SK-N-SH (cell line): Measurements from ENCODE around the gene GJD3. TPM values are rescaled to one million over a fixed set of nuclear protein-coding genes. Genes with fewer than 3 reads are reported as not detected.

Experiments
- CTCF ChIA-PET: fragments of 300-600, 350-600 bp; formaldehyde crosslinking; extraction: SDS; loops from one replicate; lab custom pipeline; 2021; lab: Yijun Ruan, JAX
- POLR2A ChIA-PET: fragments of 350-600 bp; sonication (Branson Sonifier 250); formaldehyde crosslinking; extraction: SDS; loops from one replicate; lab custom pipeline; 2020; ENCODE audit warnings: antibody characterized with exemption, inconsistent platforms; lab: Yijun Ruan, JAX
- DNase-seq: peaks from one replicate; pipeline ENCODE4 v3.0.0; 2012
- H2AFZ ChIP-seq: fragments of 200-600 bp; sonication (generic); 2 replicates; pipeline ENCODE4 v1.8.1; 2016; ENCODE audit warnings: antibody characterized with exemption, mild to moderate bottlenecking, low read depth
- H3F3A ChIP-seq: fragments of 200-600 bp; sonication (generic); replicated peaks from 2 replicates; pipeline ENCODE3; 2016; ENCODE audit warnings: antibody characterized with exemption, mild to moderate bottlenecking; ENCODE audit not compliant: insufficient read depth
- H3K27ac ChIP-seq, 2 experiments: fragments of 200-500 bp in 1 of 2; fragments of 200-600 bp in 1 of 2; sonication (Bioruptor generic) in 1 of 2; sonication (generic), shearing (Covaris generic) in 1 of 2; 2 replicates each; pipeline versions ENCODE4 v1.5.1 to v1.6.1; 2014 to 2016; ENCODE audit warnings: low read depth in 2 of 2, inconsistent platforms in 1 of 2, low read length in 1 of 2, mild to moderate bottlenecking in 1 of 2, mixed read lengths in 1 of 2
- H3K27me3 ChIP-seq: fragments of 200-600 bp; sonication (generic), shearing (Covaris generic); 2 replicates; pipeline ENCODE4 v1.6.1; 2016; ENCODE audit warnings: mixed run types; ENCODE audit not compliant: insufficient read depth
- H3K36me3 ChIP-seq, 2 experiments: fragments of 200-500 bp in 1 of 2; fragments of 200-600 bp in 1 of 2; sonication (Bioruptor generic) in 1 of 2; sonication (generic) in 1 of 2; replicated peaks in 1 of 2; 2 replicates each; pipeline versions ENCODE3 to v1.5.1; 2014 to 2016; ENCODE audit warnings: low read length in 1 of 2, mild to moderate bottlenecking in 1 of 2; ENCODE audit not compliant: insufficient read depth in 2 of 2, control insufficient read depth in 1 of 2
- H3K4me1 ChIP-seq, 2 experiments: fragments of 200-500 bp in 1 of 2; fragments of 200-600 bp in 1 of 2; sonication (Bioruptor generic) in 1 of 2; sonication (generic), shearing (Covaris generic) in 1 of 2; 2 replicates each; pipeline versions ENCODE4 v1.5.1 to v1.6.1; 2014 to 2016; ENCODE audit warnings: low read depth in 1 of 2, low read length in 1 of 2, mixed run types in 1 of 2; ENCODE audit not compliant: insufficient read depth in 2 of 2, control insufficient read depth in 1 of 2
- H3K4me2 ChIP-seq: fragments of 200-600 bp; sonication (generic), shearing (Covaris generic); 2 replicates; pipeline ENCODE4 v1.6.1; 2017; ENCODE audit warnings: mixed run types
- H3K4me3 ChIP-seq, 2 experiments: fragments of 200-500 bp in 1 of 2; fragments of 200-600 bp in 1 of 2; sonication (Bioruptor generic) in 1 of 2; sonication (generic), shearing (Covaris generic) in 1 of 2; 2 replicates each; pipeline versions ENCODE4 v1.5.1 to v1.8.1; 2014 to 2016; ENCODE audit warnings: low read depth in 2 of 2, inconsistent platforms in 1 of 2, low read length in 1 of 2, mild to moderate bottlenecking in 1 of 2, mixed read lengths in 1 of 2, moderate library complexity in 1 of 2
- H3K79me2 ChIP-seq: fragments of 200-600 bp; sonication (generic); 2 replicates; pipeline ENCODE4 v1.8.1; 2017; ENCODE audit warnings: mild to moderate bottlenecking; ENCODE audit not compliant: insufficient read depth
- H3K9ac ChIP-seq: fragments of 200-600 bp; sonication (generic); 2 replicates; pipeline ENCODE4 v1.6.1; 2017; ENCODE audit warnings: mixed run types
- H3K9me2 ChIP-seq: fragments of 200-600 bp; sonication (generic); 2 replicates; pipeline ENCODE4 v1.6.1; 2017; ENCODE audit warnings: mixed run types
- H3K9me3 ChIP-seq: fragments of 200-600 bp; sonication (generic); 2 replicates; pipeline ENCODE4 v1.6.1; 2017; ENCODE audit warnings: mixed run types, mild to moderate bottlenecking, moderate library complexity
- H4K20me1 ChIP-seq: fragments of 200-600 bp; sonication (generic); 2 replicates; pipeline ENCODE4 v1.6.1; 2017; ENCODE audit warnings: mild to moderate bottlenecking, mixed run types; ENCODE audit not compliant: insufficient read depth
- CHD2 ChIP-seq: fragments of 150-350 bp; IDR thresholded peaks from 2 replicates; pipeline ENCODE4 v1.6.1; 2018; ENCODE audit warnings: low read length; ENCODE audit not compliant: partially characterized antibody
- EP300 ChIP-seq, 2 experiments: IDR thresholded peaks; 2 replicates each; pipeline versions ENCODE4 v1.4.0 to v1.6.1; 2012; ENCODE audit warnings: borderline replicate concordance in 1 of 2, low read depth in 1 of 2, low read length in 1 of 2
- EZH2phosphoT487 ChIP-seq: fragments of 200-600 bp; sonication (generic); IDR thresholded peaks from 2 replicates; pipeline ENCODE4 v1.6.1; 2017; ENCODE audit warnings: low read depth, mixed run types, mild to moderate bottlenecking, antibody characterized with exemption, moderate library complexity, borderline replicate concordance
- FOSL2 ChIP-seq: IDR thresholded peaks from 2 replicates; pipeline ENCODE4 v1.4.0; 2012; ENCODE audit warnings: low read depth, mild to moderate bottlenecking, moderate library complexity, borderline replicate concordance
- GATA2 ChIP-seq: sonication (generic); formaldehyde crosslinking; IDR thresholded peaks from 2 replicates; pipeline ENCODE4 v1.5.0; 2020; ENCODE audit warnings: mild to moderate bottlenecking, missing genetic modification reagents
- JUND ChIP-seq: IDR thresholded peaks from 2 replicates; pipeline ENCODE4 v1.4.0; 2012
- MEF2A ChIP-seq: IDR thresholded peaks from 2 replicates; pipeline ENCODE4 v1.4.0; 2012; ENCODE audit warnings: low read depth, borderline replicate concordance
- NRF1 ChIP-seq: IDR thresholded peaks from 2 replicates; pipeline ENCODE4 v1.6.1; 2012; ENCODE audit warnings: low read depth, mild to moderate bottlenecking, low read length
- PBX3 ChIP-seq: IDR thresholded peaks from 2 replicates; pipeline ENCODE4; 2012
- RCOR1 ChIP-seq: fragments of 150-350 bp; IDR thresholded peaks from 2 replicates; pipeline ENCODE4 v1.6.1; 2017; ENCODE audit warnings: antibody characterized with exemption, low read length
- RFX5 ChIP-seq: IDR thresholded peaks from 2 replicates; pipeline ENCODE4 v1.6.1; 2012; ENCODE audit warnings: mild to moderate bottlenecking, improper control_type of control experiment, low read length
- RXRA ChIP-seq: IDR thresholded peaks from 2 replicates; pipeline ENCODE4 v1.4.0; 2012; ENCODE audit warnings: low read depth, mild to moderate bottlenecking, borderline replicate concordance
- SMC3 ChIP-seq: IDR thresholded peaks from 2 replicates; pipeline ENCODE4 v1.6.1; 2012; ENCODE audit warnings: low read depth, low read length, improper control_type of control experiment
- TEAD4 ChIP-seq: IDR thresholded peaks from 2 replicates; pipeline ENCODE4 v1.4.0; 2012; ENCODE audit warnings: mild to moderate bottlenecking, borderline replicate concordance; ENCODE audit not compliant: insufficient read depth
- USF1 ChIP-seq: IDR thresholded peaks from 2 replicates; pipeline ENCODE4 v1.4.0; 2012; ENCODE audit warnings: low read depth, borderline replicate concordance
- ZBTB33 ChIP-seq: IDR thresholded peaks from 2 replicates; pipeline ENCODE4 v1.4.0; 2012; ENCODE audit warnings: low read depth, borderline replicate concordance
- WGBS: methylation state at CpG from one replicate; pipeline ENCODE4 v1.1.6; 2017; ENCODE audit warnings: low lambda C conversion rate; 5-methylcytosine and 5-hydroxymethylcytosine counted together
- polyA plus RNA-seq, 3 experiments: library from polyadenylated mRNA; depleted of rRNA; stranded (reverse); fragments of >200 nt; gene quantifications; 2 replicates each; pipeline ENCODE4 v1.2.3, GENCODE V29; 2012

GJD3 gene
- polyA plus RNA-seq, 1 of the 3 experiments (the other 2 are of a cell fraction), result not detected

GRCh38 chr17:40358323-40359038, 6.1 kb downstream of the GJD3 start (continued):
- TF ChIP-seq PBX3, result no peak

GRCh38 chr17:40356990-40357881, 7.3 kb downstream of the GJD3 start:
- Histone ChIP-seq H3K36me3 (peaks cover 18 to 39% of the 10 kb centered on the region in 2 experiments), H4K20me1 (0 out of 2 replicates have a peak, but pooled peaks cover 6% of the 10 kb centered on the region), H3K4me3 (no peak overlapping the region), H3F3A (peaks cover 29% of the 10 kb centered on the region), H3K9ac (no peak overlapping the region), H3K9me3 (no peaks in the 10 kb centered on the region), H2AFZ (no peak overlapping the region), H3K27me3 (no peaks in the 10 kb centered on the region), H3K79me2 (no peaks in the 10 kb centered on the region; the same call in 1 of the 2 replicates), H3K9me2 (no peaks in the 10 kb centered on the region), H3K4me2 (no peak overlapping the region), H3K4me1 (peaks cover 6 to 42% of the 10 kb centered on the region in 2 experiments; a peak in 2 of 4 replicates), H3K27ac (peak overlapping the region; percentile 48 to 49; a peak in 3 of 4 replicates)
- WGBS, result 84% methylated on average over 13 of the region's 19 CpGs
- POLR2A ChIA-PET, result interaction anchor here (0.7 kb wide), 1 partner anchor 50 kb away, joined by 4 read pairs; no protein-coding TSS in a partner anchor
- no peak for DNase-seq
- TF ChIP-seq RXRA (no peak), USF1 (no peak), CHD2 (no peak), RCOR1 (no peak)
- CTCF ChIA-PET, result interaction anchor here (0.7 to 57.6 kb wide), 24 partner anchors 9 to 262 kb away, joined by 3 to 1706 read pairs (median 6); partner anchors contain the start of genes CCR7, CDC6, RARA and TOP2A

- Histone ChIP-seq H4K20me1 (peaks cover 10% of the 10 kb centered on the region; the same call in 1 of the 2 replicates), H3K27me3 (no peaks in the 10 kb centered on the region), H3K4me2 (no peak overlapping the region), H3K4me3 (no peak overlapping the region), H3F3A (peaks cover 29% of the 10 kb centered on the region), H3K36me3 (peaks cover 19 to 50% of the 10 kb centered on the region in 2 experiments), H2AFZ (no peak overlapping the region), H3K9me3 (no peaks in the 10 kb centered on the region), H3K9ac (no peak overlapping the region), H3K4me1 (peaks cover 6 to 51% of the 10 kb centered on the region in 2 experiments; a peak in 2 of 4 replicates), H3K79me2 (peaks cover 2% of the 10 kb centered on the region; the same call in 1 of the 2 replicates), H3K9me2 (no peaks in the 10 kb centered on the region), H3K27ac (peak overlapping the region in 1 of 2 experiments; percentile 79; a peak in 2 of 4 replicates)
- DNase-seq, result no peak
- ChIA-PET POLR2A (interaction anchor here (0.6 to 2.7 kb wide), 2 partner anchors 49 to 125 kb away, joined by 3 to 16 read pairs; no protein-coding TSS in a partner anchor), CTCF (interaction anchor here (0.9 to 57.6 kb wide), 17 partner anchors 9 to 202 kb away, joined by 3 to 1706 read pairs (median 8); partner anchors contain the start of genes CCR7, CDC6, GJD3 and IGFBP4)
- WGBS, result 83% methylated on average over 20 of the region's 33 CpGs
- TF ChIP-seq RXRA (no peak), NRF1 (no peak), GATA2 (CRISPR knock-in tag) (no peak), EZH2phosphoT487 (no peak), RFX5 (no peak), SMC3 (no peak), ZBTB33 (no peak), MEF2A (no peak), JUND (no peak), FOSL2 (no peak), TEAD4 (no peak), EP300 (IDR thresholded peaks at IDR 0.05; ENCODE audit: borderline replicate concordance in 1 of 2, low read depth in 1 of 2, low read length in 1 of 2) (no peak)
These were observed 8.5 kb downstream of the GJD3 start for GRCh38 chr17:40355804-40356758.
